GM18867 (cell line): ENCODE results near the gene PKMYT1.

Source experiments
- ATAC-seq: cut with Tn5 transposase; IDR thresholded peaks from one replicate; pipeline ENCODE4 v1.9.1; 2021; ENCODE audit warnings: mild to moderate bottlenecking, moderate library complexity; ENCODE audit not compliant: unreplicated experiment

Gene PKMYT1

GRCh38 chr16:3000540-3000939 is 20.3 kb upstream of the PKMYT1 start:
- ATAC-seq = no peak

GRCh38 chr16:2999929-3000328 is 19.7 kb upstream of the PKMYT1 start:
- no peak for ATAC-seq

GRCh38 chr16:2996298-2996697 is 16.1 kb upstream of the PKMYT1 start:
- ATAC-seq = no peak

- ATAC-seq = no peak
Measured at GRCh38 chr16:2992383-2993081, 12.3 kb upstream of the PKMYT1 start.

- no peak for ATAC-seq
Measured at GRCh38 chr16:2991566-2992261, 11.5 kb upstream of the PKMYT1 start.

- ATAC-seq = no peak
Measured at GRCh38 chr16:2990891-2991290, 10.6 kb upstream of the PKMYT1 start.

GRCh38 chr16:2988590-2989099 is 8.4 kb upstream of the PKMYT1 start:
- ATAC-seq = no peak

GRCh38 chr16:2987833-2988232 is 7.6 kb upstream of the PKMYT1 start:
- ATAC-seq = no peak

GRCh38 chr16:2987286-2987685 is 7.0 kb upstream of the PKMYT1 start:
- ATAC-seq = no peak

GRCh38 chr16:2986623-2987188 is 6.5 kb upstream of the PKMYT1 start:
- no peak for ATAC-seq

GRCh38 chr16:2985893-2986355 is 5.7 kb upstream of the PKMYT1 start:
- no peak for ATAC-seq

GRCh38 chr16:2985462-2985861 is 5.2 kb upstream of the PKMYT1 start:
- no peak for ATAC-seq

- peak; percentile 29 for ATAC-seq
Measured at GRCh38 chr16:2983706-2984136, 3.5 kb upstream of the PKMYT1 start.

GRCh38 chr16:2982402-2982801 is 2.2 kb upstream of the PKMYT1 start:
- ATAC-seq = no peak

- ATAC-seq = no peak
Measured at GRCh38 chr16:2981899-2982250, 1.6 kb upstream of the PKMYT1 start.

- ATAC-seq = no peak
Measured at GRCh38 chr16:2981177-2981898, 1.1 kb upstream of the PKMYT1 start.

GRCh38 chr16:2979669-2980226 is 498 bp downstream of the PKMYT1 start:
- no peak for ATAC-seq

- ATAC-seq = no peak
Measured at GRCh38 chr16:2977440-2977839, 2.8 kb downstream of the PKMYT1 start.

- no peak for ATAC-seq
Measured at GRCh38 chr16:2976673-2977072, 3.6 kb downstream of the PKMYT1 start.

- no peak for ATAC-seq
Measured at GRCh38 chr16:2976201-2976600, 4.0 kb downstream of the PKMYT1 start.
